WTC11 (cell line): ENCODE data around the gene MASP2. TPM values are rescaled to one million over a fixed set of nuclear protein-coding genes. Genes with fewer than 3 reads are reported as not detected.

Experiments used
- ATAC-seq: fragments of 200-7000 bp; cut with Tn5 transposase; 2 replicates; pipeline ENCODE4 v1.10.0; 2021; ENCODE audit warnings: mild to moderate bottlenecking, moderate library complexity
- CTCF ChIA-PET: fragments of 300-600 bp; sonication (Branson Sonifier 250); formaldehyde crosslinking; loops from one replicate; lab custom pipeline; 2021; ENCODE audit warnings: antibody characterized with exemption; lab: Charles Lee
- POLR2A ChIA-PET: fragments of 350-600 bp; sonication (Branson Sonifier 250); formaldehyde crosslinking; loops from one replicate; lab custom pipeline; 2021; ENCODE audit warnings: antibody characterized with exemption; lab: Charles Lee
- DNase-seq: peaks from one replicate; pipeline ENCODE4 v3.0.0; 2021; ENCODE audit warnings: low spot score
- H3K27ac Mint-ChIP-seq: 2 replicates; pipeline ENCODE4 v1.8.0; 2021; ENCODE audit warnings: mixed read lengths
- H3K27me3 Mint-ChIP-seq: 2 replicates; pipeline ENCODE4 v1.8.0; 2021; ENCODE audit warnings: low read depth, mild to moderate bottlenecking, moderate library complexity, mixed read lengths
- H3K36me3 Mint-ChIP-seq: 2 replicates; pipeline ENCODE4 v1.8.0; 2021; ENCODE audit warnings: mixed read lengths
- H3K4me1 Mint-ChIP-seq: 2 replicates; pipeline ENCODE4 v1.8.0; 2022; ENCODE audit warnings: mixed read lengths
- H3K4me3 Mint-ChIP-seq: 2 replicates; pipeline ENCODE4 v1.8.0; 2021; ENCODE audit warnings: mild to moderate bottlenecking, moderate library complexity, mixed read lengths
- H3K9me3 Mint-ChIP-seq: 2 replicates; pipeline ENCODE4 v1.8.0; 2021; ENCODE audit warnings: mixed read lengths
- EMX1 ChIP-seq: fragments of 250-450 bp; sonication (Bioruptor Pico); IDR thresholded peaks from 2 replicates; pipeline ENCODE4 v1.8.0; 2021; ENCODE audit warnings: mild to moderate bottlenecking
- ESRRA ChIP-seq: sonication (generic); formaldehyde crosslinking; IDR thresholded peaks from 2 replicates; pipeline ENCODE4 v1.8.1; 2022; ENCODE audit warnings: mild to moderate bottlenecking, missing genetic modification reagents, borderline replicate concordance
- ETV6 ChIP-seq: sonication (generic); formaldehyde crosslinking; IDR thresholded peaks from 2 replicates; pipeline ENCODE4 v1.8.1; 2022; ENCODE audit warnings: mild to moderate bottlenecking, missing genetic modification reagents
- GTF2I ChIP-seq: fragments of 250-450 bp; sonication (Bioruptor Pico); conservative IDR thresholded peaks from 2 replicates; pipeline ENCODE4 v1.4.0; 2021; ENCODE audit warnings: mild to moderate bottlenecking
- MXD4 ChIP-seq: fragments of 250-450 bp; sonication (Bioruptor Pico); IDR thresholded peaks from 2 replicates; pipeline ENCODE4 v1.8.0; 2021; ENCODE audit warnings: mild to moderate bottlenecking, moderate library complexity, borderline replicate concordance
- MYBL2 ChIP-seq: sonication (generic); formaldehyde crosslinking; IDR thresholded peaks from 2 replicates; pipeline ENCODE4 v1.8.1; 2023; ENCODE audit warnings: mild to moderate bottlenecking, moderate library complexity, missing genetic modification reagents
- NFYB ChIP-seq: sonication (generic); formaldehyde crosslinking; conservative IDR thresholded peaks from 2 replicates; pipeline ENCODE4 v1.8.0; 2022; ENCODE audit warnings: low read depth, missing genetic modification reagents
- RELA ChIP-seq: sonication (generic); formaldehyde crosslinking; IDR thresholded peaks from 2 replicates; pipeline ENCODE4 v1.8.1; 2022; ENCODE audit warnings: missing genetic modification reagents, mild to moderate bottlenecking, borderline replicate concordance
- SMAD4 ChIP-seq: sonication (generic); formaldehyde crosslinking; IDR thresholded peaks from 2 replicates; pipeline ENCODE4 v1.8.0; 2022; ENCODE audit warnings: mild to moderate bottlenecking, missing genetic modification reagents
- SOX15 ChIP-seq: fragments of 250-450 bp; sonication (Bioruptor Pico); IDR thresholded peaks from 2 replicates; pipeline ENCODE4 v1.9.0; 2021; ENCODE audit warnings: mild to moderate bottlenecking
- TEAD4 ChIP-seq: sonication (generic); formaldehyde crosslinking; IDR thresholded peaks from 2 replicates; pipeline ENCODE4 v1.8.0; 2022; ENCODE audit warnings: mild to moderate bottlenecking, missing genetic modification reagents
- ZNF121 ChIP-seq: sonication (generic); formaldehyde crosslinking; IDR thresholded peaks from 2 replicates; pipeline ENCODE4 v1.8.0; 2023; ENCODE audit warnings: missing genetic modification reagents
- ZNF232 ChIP-seq: sonication (generic); formaldehyde crosslinking; IDR thresholded peaks from 2 replicates; pipeline ENCODE4 v1.8.0; 2022; ENCODE audit warnings: mild to moderate bottlenecking, missing genetic modification reagents
- ZNF396 ChIP-seq: fragments of 250-450 bp; sonication (Bioruptor Pico); IDR thresholded peaks from 2 replicates; pipeline ENCODE4 v1.8.0; 2021; ENCODE audit warnings: mild to moderate bottlenecking, moderate library complexity, borderline replicate concordance
- total RNA-seq: library from RNA; stranded (reverse); gene quantifications from 3 replicates; pipeline ENCODE4 v1.2.3, GENCODE V29; 2021
- TF ChIP-seq, protein P1 (sequence below): sonication (generic); formaldehyde crosslinking; IDR thresholded peaks from 2 replicates; pipeline ENCODE4 v1.8.0; 2022; ENCODE audit warnings: mild to moderate bottlenecking, missing genetic modification reagents
- TF ChIP-seq, protein P2 (sequence below): sonication (generic); formaldehyde crosslinking; IDR thresholded peaks from 2 replicates; pipeline ENCODE4 v1.8.0; 2023; ENCODE audit warnings: mild to moderate bottlenecking, missing genetic modification reagents
- TF ChIP-seq, protein P3 (sequence below): fragments of 200-600 bp; IDR thresholded peaks from 2 replicates; pipeline ENCODE4 v1.8.0; 2022; ENCODE audit warnings: antibody characterized with exemption
- TF ChIP-seq, protein P4 (sequence below): fragments of 250-450 bp; sonication (Bioruptor Pico); conservative IDR thresholded peaks from 2 replicates; pipeline ENCODE4 v1.9.0; 2021; ENCODE audit warnings: mild to moderate bottlenecking
- TF ChIP-seq, protein P5 (sequence below): sonication (generic); formaldehyde crosslinking; conservative IDR thresholded peaks from 2 replicates; pipeline ENCODE4 v1.8.1; 2023; ENCODE audit warnings: mild to moderate bottlenecking, low read depth, missing genetic modification reagents, moderate library complexity
- TF ChIP-seq, protein P6 (sequence below): sonication (generic); formaldehyde crosslinking; IDR thresholded peaks from 2 replicates; pipeline ENCODE4 v1.8.1; 2022; ENCODE audit warnings: mild to moderate bottlenecking, moderate library complexity, missing genetic modification reagents

The MASP2 gene
- total RNA-seq, 1 experiment from 2014 or later: 0.57 TPM

DNA sequence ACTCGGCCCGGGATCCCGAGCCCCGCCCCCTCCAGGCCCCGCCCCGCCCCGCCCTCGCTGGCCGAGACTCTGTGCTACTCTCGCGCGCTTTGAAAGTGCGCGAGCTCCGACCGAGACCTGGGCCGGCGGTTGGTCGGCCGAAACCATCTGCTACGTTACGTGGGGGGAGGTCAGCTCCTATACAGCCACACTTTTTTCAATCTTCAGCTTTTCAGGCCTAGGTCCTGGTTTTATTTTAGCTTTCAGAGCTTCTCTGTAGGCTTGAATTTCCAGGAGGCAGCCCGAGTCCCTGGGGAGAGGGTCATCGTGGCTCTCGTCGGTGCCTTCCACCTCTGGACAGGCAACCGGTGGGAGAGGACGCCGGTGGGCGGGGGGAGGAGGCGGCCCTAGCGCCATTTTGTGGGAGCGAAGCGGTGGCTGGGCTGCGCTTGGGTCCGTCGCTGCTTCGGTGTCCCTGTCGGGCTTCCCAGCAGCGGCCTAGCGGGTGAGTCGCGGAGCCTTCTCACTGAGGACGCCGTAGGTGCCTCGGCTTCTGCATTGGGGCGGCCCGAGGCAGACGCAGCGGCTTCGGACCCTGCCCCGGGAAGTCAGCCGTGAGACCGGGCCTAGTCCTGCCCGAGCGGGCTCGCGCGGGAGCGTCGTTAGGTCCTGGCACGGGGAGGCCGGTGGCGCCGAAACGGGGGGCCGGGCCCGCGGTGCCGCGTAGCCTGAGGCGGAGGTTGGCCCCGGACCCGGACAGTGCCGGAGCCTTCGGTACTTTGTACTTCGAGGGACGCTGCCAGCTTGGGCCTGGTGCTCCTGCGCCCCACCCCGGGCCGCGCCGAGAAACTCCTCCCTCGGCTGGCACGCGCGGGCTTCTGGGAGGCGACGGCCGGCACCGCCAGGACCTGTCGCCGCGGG lies 34.5 kb downstream of the MASP2 start, which contains the start of gene TARDBP (continued):
- TF ChIP-seq EMX1: no peak
- no peak for TF ChIP-seq ZNF121 (CRISPR knock-in tag)
- no peak for TF ChIP-seq MXD4 (CRISPR knock-in tag)
- no peak for TF ChIP-seq ZNF232 (CRISPR knock-in tag)
- peak; percentile 90; the same call in 1 of the 2 replicates for TF ChIP-seq RELA (CRISPR knock-in tag)
- TF ChIP-seq GTF2I (CRISPR knock-in tag): no peak
- TF ChIP-seq ESRRA (CRISPR knock-in tag): peak; percentile 74; the same call in 1 of the 2 replicates
- TF ChIP-seq SMAD4 (CRISPR knock-in tag): 0 out of 2 replicates have a peak, but pooled peaks have one; percentile 70
- no peak for TF ChIP-seq SOX15
- TF ChIP-seq, protein P1, sequence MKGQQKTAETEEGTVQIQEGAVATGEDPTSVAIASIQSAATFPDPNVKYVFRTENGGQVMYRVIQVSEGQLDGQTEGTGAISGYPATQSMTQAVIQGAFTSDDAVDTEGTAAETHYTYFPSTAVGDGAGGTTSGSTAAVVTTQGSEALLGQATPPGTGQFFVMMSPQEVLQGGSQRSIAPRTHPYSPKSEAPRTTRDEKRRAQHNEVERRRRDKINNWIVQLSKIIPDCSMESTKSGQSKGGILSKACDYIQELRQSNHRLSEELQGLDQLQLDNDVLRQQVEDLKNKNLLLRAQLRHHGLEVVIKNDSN: peak; percentile 66
- no peak; the same call in 1 of the 2 replicates for TF ChIP-seq TEAD4 (CRISPR knock-in tag)

DNA sequence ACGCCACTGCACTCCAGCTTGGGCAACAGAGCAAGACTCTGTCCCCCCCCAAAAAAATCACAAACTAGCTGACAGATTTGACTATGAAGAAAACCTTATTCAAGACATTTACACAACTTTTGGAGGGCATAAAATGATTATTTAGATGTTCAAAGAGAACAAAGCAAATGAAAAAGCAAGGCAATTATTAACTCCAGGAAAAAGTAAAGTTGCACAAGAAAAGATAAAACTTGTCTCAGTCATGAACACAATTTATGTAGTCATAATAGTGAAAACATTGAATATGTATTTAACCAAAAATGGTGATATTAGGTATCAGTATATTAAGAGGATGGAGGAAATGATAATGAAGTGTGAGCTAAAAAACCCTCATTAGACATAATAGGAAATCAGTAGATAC lies 46.5 kb downstream of the MASP2 start:
- ChIA-PET POLR2A (no interaction called here), CTCF (no interaction called here)
- DNase-seq: no peak
- no peak for ATAC-seq
- Mint-ChIP-seq H3K27me3 (no peaks in the 10 kb centered on the region; the same call in 1 of the 2 replicates), H3K4me3 (no peak overlapping the region), H3K27ac (no peak overlapping the region), H3K4me1 (no peaks in the 10 kb centered on the region), H3K9me3 (peaks cover 14% of the 10 kb centered on the region), H3K36me3 (peaks cover 7% of the 10 kb centered on the region)
- no peak for TF ChIP-seq MYBL2 (CRISPR knock-in tag)
- TF ChIP-seq, protein P2, sequence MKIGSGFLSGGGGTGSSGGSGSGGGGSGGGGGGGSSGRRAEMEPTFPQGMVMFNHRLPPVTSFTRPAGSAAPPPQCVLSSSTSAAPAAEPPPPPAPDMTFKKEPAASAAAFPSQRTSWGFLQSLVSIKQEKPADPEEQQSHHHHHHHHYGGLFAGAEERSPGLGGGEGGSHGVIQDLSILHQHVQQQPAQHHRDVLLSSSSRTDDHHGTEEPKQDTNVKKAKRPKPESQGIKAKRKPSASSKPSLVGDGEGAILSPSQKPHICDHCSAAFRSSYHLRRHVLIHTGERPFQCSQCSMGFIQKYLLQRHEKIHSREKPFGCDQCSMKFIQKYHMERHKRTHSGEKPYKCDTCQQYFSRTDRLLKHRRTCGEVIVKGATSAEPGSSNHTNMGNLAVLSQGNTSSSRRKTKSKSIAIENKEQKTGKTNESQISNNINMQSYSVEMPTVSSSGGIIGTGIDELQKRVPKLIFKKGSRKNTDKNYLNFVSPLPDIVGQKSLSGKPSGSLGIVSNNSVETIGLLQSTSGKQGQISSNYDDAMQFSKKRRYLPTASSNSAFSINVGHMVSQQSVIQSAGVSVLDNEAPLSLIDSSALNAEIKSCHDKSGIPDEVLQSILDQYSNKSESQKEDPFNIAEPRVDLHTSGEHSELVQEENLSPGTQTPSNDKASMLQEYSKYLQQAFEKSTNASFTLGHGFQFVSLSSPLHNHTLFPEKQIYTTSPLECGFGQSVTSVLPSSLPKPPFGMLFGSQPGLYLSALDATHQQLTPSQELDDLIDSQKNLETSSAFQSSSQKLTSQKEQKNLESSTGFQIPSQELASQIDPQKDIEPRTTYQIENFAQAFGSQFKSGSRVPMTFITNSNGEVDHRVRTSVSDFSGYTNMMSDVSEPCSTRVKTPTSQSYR (CRISPR knock-in tag): no peak
- TF ChIP-seq, protein P3, sequence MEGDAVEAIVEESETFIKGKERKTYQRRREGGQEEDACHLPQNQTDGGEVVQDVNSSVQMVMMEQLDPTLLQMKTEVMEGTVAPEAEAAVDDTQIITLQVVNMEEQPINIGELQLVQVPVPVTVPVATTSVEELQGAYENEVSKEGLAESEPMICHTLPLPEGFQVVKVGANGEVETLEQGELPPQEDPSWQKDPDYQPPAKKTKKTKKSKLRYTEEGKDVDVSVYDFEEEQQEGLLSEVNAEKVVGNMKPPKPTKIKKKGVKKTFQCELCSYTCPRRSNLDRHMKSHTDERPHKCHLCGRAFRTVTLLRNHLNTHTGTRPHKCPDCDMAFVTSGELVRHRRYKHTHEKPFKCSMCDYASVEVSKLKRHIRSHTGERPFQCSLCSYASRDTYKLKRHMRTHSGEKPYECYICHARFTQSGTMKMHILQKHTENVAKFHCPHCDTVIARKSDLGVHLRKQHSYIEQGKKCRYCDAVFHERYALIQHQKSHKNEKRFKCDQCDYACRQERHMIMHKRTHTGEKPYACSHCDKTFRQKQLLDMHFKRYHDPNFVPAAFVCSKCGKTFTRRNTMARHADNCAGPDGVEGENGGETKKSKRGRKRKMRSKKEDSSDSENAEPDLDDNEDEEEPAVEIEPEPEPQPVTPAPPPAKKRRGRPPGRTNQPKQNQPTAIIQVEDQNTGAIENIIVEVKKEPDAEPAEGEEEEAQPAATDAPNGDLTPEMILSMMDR: no peak
- TF ChIP-seq ETV6 (CRISPR knock-in tag): no peak
- no peak for TF ChIP-seq ZNF396 (CRISPR knock-in tag)
- TF ChIP-seq, protein P4, sequence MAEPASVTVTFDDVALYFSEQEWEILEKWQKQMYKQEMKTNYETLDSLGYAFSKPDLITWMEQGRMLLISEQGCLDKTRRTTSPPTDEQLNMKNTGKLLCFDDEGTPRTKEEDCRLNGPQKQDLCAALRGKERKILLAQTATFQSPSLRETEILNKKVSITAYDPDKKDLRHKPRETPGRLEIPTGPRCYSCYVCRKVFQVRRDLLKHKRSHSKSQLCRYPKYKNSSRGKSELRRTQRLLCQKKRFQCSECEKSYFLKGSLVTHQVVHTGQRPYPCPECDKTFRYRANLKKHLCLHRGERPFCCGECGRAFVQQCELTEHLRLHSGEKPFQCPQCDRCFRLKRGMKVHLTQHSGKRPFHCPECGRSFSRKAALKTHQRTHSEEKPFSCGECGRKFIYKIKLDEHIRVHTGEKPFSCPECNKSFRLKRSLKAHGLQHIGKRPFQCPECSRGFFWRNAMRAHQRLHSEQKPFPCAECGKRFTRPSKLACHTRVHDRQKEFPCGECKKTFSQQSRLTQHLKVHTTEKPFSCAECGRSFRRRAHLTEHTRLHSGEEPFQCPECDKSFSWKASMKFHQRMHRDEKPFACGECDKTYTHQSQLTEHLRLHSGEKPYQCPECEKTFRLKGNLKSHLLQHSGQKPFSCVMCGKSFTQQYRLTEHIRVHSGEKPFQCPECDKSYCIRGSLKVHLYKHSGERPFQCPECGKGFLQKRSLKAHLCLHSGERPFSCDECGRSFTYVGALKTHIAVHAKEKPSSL (CRISPR knock-in tag): no peak
- TF ChIP-seq, protein P5, sequence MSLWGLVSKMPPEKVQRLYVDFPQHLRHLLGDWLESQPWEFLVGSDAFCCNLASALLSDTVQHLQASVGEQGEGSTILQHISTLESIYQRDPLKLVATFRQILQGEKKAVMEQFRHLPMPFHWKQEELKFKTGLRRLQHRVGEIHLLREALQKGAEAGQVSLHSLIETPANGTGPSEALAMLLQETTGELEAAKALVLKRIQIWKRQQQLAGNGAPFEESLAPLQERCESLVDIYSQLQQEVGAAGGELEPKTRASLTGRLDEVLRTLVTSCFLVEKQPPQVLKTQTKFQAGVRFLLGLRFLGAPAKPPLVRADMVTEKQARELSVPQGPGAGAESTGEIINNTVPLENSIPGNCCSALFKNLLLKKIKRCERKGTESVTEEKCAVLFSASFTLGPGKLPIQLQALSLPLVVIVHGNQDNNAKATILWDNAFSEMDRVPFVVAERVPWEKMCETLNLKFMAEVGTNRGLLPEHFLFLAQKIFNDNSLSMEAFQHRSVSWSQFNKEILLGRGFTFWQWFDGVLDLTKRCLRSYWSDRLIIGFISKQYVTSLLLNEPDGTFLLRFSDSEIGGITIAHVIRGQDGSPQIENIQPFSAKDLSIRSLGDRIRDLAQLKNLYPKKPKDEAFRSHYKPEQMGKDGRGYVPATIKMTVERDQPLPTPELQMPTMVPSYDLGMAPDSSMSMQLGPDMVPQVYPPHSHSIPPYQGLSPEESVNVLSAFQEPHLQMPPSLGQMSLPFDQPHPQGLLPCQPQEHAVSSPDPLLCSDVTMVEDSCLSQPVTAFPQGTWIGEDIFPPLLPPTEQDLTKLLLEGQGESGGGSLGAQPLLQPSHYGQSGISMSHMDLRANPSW: no peak
- TF ChIP-seq NFYB (CRISPR knock-in tag): no peak
- TF ChIP-seq, protein P6, sequence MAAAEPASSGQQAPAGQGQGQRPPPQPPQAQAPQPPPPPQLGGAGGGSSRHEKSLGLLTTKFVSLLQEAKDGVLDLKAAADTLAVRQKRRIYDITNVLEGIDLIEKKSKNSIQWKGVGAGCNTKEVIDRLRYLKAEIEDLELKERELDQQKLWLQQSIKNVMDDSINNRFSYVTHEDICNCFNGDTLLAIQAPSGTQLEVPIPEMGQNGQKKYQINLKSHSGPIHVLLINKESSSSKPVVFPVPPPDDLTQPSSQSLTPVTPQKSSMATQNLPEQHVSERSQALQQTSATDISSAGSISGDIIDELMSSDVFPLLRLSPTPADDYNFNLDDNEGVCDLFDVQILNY (CRISPR knock-in tag): no peak
